ENCODE data around the gene CDC34.

GRCh38 chr19:575527-576506 is 44.3 kb downstream of the CDC34 start:
- TF ChIP-seq CTCF (IDR thresholded peaks at IDR 0.05; ENCODE audit: low read depth, low read length, poor library complexity, severe bottlenecking) (no peak), EZH2phosphoT487 (IDR thresholded peaks at IDR 0.05; ENCODE audit: borderline replicate concordance, low read length) (no peak)
